Karpas-422 (cell line): ENCODE data around the gene CTNND2. TPM values are rescaled to one million over a fixed set of nuclear protein-coding genes. Genes with fewer than 3 reads are reported as not detected.

Experiments
- DNase-seq: peaks from one replicate; pipeline ENCODE4 v3.0.0-alpha.2; 2015
- H2AFZ ChIP-seq: fragments of 200-600 bp; sonication (generic); 2 replicates; pipeline ENCODE4 v1.6.1; 2014; ENCODE audit warnings: antibody characterized with exemption, low read length, mixed read lengths
- H3K27ac ChIP-seq: fragments of 200-600 bp; sonication (generic); 2 replicates; pipeline ENCODE4 v1.5.1; 2014; ENCODE audit warnings: mild to moderate bottlenecking, low read length, moderate library complexity
- H3K27me3 ChIP-seq: fragments of 200-600 bp; sonication (generic); 2 replicates; pipeline ENCODE4 v1.6.1; 2014; ENCODE audit warnings: low read length, mixed read lengths
- H3K36me3 ChIP-seq: fragments of 200-600 bp; sonication (generic); 2 replicates; pipeline ENCODE4 v1.6.1; 2014; ENCODE audit warnings: low read length, mixed read lengths; ENCODE audit not compliant: insufficient read depth
- H3K4me1 ChIP-seq: fragments of 200-600 bp; sonication (generic); 2 replicates; pipeline ENCODE4 v1.6.1; 2014; ENCODE audit warnings: mild to moderate bottlenecking, low read length, mixed read lengths
- H3K4me2 ChIP-seq: fragments of 200-600 bp; sonication (generic); 2 replicates; pipeline ENCODE4 v1.6.1; 2014; ENCODE audit warnings: low read length, low read depth, mild to moderate bottlenecking; ENCODE audit not compliant: poor library complexity, severe bottlenecking
- H3K4me3 ChIP-seq: fragments of 200-600 bp; sonication (generic); 2 replicates; pipeline ENCODE4 v1.5.1; 2014; ENCODE audit warnings: mild to moderate bottlenecking, antibody characterized with exemption, low read length, mixed read lengths
- H3K79me2 ChIP-seq: fragments of 200-600 bp; sonication (generic); 2 replicates; pipeline ENCODE4 v1.6.1; 2014; ENCODE audit warnings: mild to moderate bottlenecking, low read length, mixed read lengths
- H3K9ac ChIP-seq: fragments of 200-600 bp; sonication (generic); 2 replicates; pipeline ENCODE4 v1.6.0; 2014; ENCODE audit warnings: low read length
- H3K9me2 ChIP-seq: fragments of 200-600 bp; sonication (generic), shearing (Covaris generic); replicated peaks from 2 replicates; pipeline ENCODE4 v1.6.0; 2014; ENCODE audit warnings: mild to moderate bottlenecking, low read length, moderate library complexity; ENCODE audit not compliant: insufficient read depth
- H3K9me3 ChIP-seq: fragments of 300-700, 200-600 bp; sonication (generic); 2 replicates; pipeline ENCODE4 v1.6.1; 2014; ENCODE audit warnings: low read length, mixed read lengths
- H4K20me1 ChIP-seq: fragments of 200-600 bp; sonication (generic); 2 replicates; pipeline ENCODE4 v1.6.1; 2014; ENCODE audit warnings: mild to moderate bottlenecking, antibody characterized with exemption, low read length, low read depth; ENCODE audit not compliant: insufficient read depth
- total RNA-seq: library from RNA; depleted of rRNA; stranded (reverse); fragments of >200 nt; shearing (Covaris generic); gene quantifications from 2 replicates; pipeline ENCODE4 v1.2.3, GENCODE V29; 2014; ENCODE audit warnings: low replicate concordance

Gene CTNND2
- total RNA-seq, 1 experiment from 2014 or later = not detected

DNA sequence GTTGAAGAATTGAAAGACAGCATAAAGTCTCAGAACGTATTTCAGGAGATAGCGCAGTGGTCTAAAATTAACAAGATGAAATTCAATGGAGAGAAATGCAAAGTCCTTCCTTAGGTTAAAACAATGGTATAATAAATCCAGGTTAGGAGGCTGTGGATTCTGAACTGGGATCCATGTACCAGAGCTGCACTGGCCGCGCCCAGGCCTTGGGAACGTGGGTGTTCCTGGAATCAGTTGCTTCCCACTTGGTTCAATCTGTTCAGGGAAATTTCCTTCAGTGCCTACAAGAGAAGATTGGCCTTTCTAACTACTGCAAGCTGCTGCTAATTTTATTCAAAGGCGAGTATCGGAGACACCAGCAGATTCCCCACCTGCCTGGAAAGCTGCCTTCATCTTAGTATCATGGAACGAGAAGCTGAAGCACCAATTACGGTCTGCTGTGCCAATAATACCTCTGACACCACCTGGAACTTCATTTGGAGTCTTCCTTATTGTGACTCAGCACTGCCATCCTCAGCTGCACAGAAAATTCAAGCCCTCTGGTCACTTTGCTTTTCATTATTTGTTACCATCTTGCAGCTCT, 14.3 kb upstream of the CTNND2 start:
- Histone ChIP-seq H3K4me2 (no peak overlapping the region), H3K9me2 (no peaks in the 10 kb centered on the region), H3K9me3 (peaks cover 38% of the 10 kb centered on the region), H4K20me1 (no peaks in the 10 kb centered on the region), H3K36me3 (no peaks in the 10 kb centered on the region), H3K27ac (no peak overlapping the region), H3K4me3 (no peak overlapping the region), H3K9ac (no peak overlapping the region), H3K79me2 (no peaks in the 10 kb centered on the region), H3K27me3 (no peaks in the 10 kb centered on the region), H2AFZ (no peak overlapping the region), H3K4me1 (no peaks in the 10 kb centered on the region)
- no peak for DNase-seq

- peaks cover 19% of the 10 kb centered on the region for H3K9me3 ChIP-seq
- no peak overlapping the region for H3K9ac ChIP-seq
- H3K4me3 ChIP-seq = no peak overlapping the region
- H3K27me3 ChIP-seq = no peaks in the 10 kb centered on the region
- H3K36me3 ChIP-seq = no peaks in the 10 kb centered on the region
- H4K20me1 ChIP-seq = no peaks in the 10 kb centered on the region
- no peak overlapping the region for H2AFZ ChIP-seq
- no peak for DNase-seq
- no peaks in the 10 kb centered on the region for H3K9me2 ChIP-seq
- H3K4me1 ChIP-seq = no peaks in the 10 kb centered on the region
- no peak overlapping the region for H3K4me2 ChIP-seq
- H3K79me2 ChIP-seq = no peaks in the 10 kb centered on the region
- H3K27ac ChIP-seq = no peak overlapping the region
These were observed 5.2 kb upstream of the CTNND2 start for GRCh38 chr5:11909471-11909870.

GRCh38 chr5:11906497-11906896, 2.3 kb upstream of the CTNND2 start:
- peaks cover 23% of the 10 kb centered on the region for H3K9me3 ChIP-seq
- H3K9me2 ChIP-seq = no peaks in the 10 kb centered on the region
- H3K79me2 ChIP-seq = no peaks in the 10 kb centered on the region
- no peak overlapping the region for H3K27ac ChIP-seq
- H3K4me2 ChIP-seq = no peak overlapping the region
- H3K4me3 ChIP-seq = no peak overlapping the region
- H3K9ac ChIP-seq = no peak overlapping the region
- no peak overlapping the region for H2AFZ ChIP-seq
- no peaks in the 10 kb centered on the region for H3K4me1 ChIP-seq
- no peaks in the 10 kb centered on the region for H4K20me1 ChIP-seq
- DNase-seq = no peak
- no peaks in the 10 kb centered on the region for H3K27me3 ChIP-seq
- H3K36me3 ChIP-seq = no peaks in the 10 kb centered on the region

DNA sequence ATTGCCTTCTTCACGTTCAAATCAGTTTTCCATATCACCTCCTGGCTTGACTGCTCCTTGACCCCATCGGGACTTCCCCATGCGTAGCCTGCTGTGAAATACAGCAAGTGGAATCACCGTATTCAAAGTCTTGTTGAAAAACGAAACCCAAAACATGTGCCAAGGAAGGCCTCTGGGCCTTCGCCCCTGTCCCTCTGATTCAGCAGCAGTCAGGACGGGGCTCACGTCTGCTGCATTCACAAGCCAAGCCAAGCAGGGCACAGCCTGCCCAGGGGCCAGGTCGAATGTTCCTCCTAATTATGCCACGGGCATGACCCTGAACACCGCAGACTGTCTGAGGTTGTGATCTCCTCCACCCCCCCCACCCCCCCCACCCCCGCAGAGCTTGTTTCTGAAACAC, 960 bp upstream of the CTNND2 start:
- no peaks in the 10 kb centered on the region for H4K20me1 ChIP-seq
- DNase-seq = no peak
- H3K9ac ChIP-seq = no peak overlapping the region
- no peaks in the 10 kb centered on the region for H3K79me2 ChIP-seq
- no peak overlapping the region for H3K27ac ChIP-seq
- no peaks in the 10 kb centered on the region for H3K4me1 ChIP-seq
- no peak overlapping the region for H3K4me2 ChIP-seq
- H2AFZ ChIP-seq = no peak overlapping the region
- no peaks in the 10 kb centered on the region for H3K9me2 ChIP-seq
- H3K27me3 ChIP-seq = no peaks in the 10 kb centered on the region
- H3K9me3 ChIP-seq = peaks cover 23% of the 10 kb centered on the region
- no peak overlapping the region for H3K4me3 ChIP-seq
- H3K36me3 ChIP-seq = no peaks in the 10 kb centered on the region

GRCh38 chr5:11903614-11904264, 507 bp downstream of the CTNND2 start:
- Histone ChIP-seq H4K20me1 (no peaks in the 10 kb centered on the region), H3K4me3 (no peak overlapping the region), H3K9me2 (no peaks in the 10 kb centered on the region), H3K27me3 (no peaks in the 10 kb centered on the region), H2AFZ (no peak overlapping the region), H3K36me3 (no peaks in the 10 kb centered on the region), H3K4me2 (no peak overlapping the region), H3K4me1 (no peaks in the 10 kb centered on the region), H3K79me2 (no peaks in the 10 kb centered on the region), H3K27ac (no peak overlapping the region), H3K9ac (no peak overlapping the region), H3K9me3 (peaks cover 23% of the 10 kb centered on the region)
- DNase-seq = no peak

DNA sequence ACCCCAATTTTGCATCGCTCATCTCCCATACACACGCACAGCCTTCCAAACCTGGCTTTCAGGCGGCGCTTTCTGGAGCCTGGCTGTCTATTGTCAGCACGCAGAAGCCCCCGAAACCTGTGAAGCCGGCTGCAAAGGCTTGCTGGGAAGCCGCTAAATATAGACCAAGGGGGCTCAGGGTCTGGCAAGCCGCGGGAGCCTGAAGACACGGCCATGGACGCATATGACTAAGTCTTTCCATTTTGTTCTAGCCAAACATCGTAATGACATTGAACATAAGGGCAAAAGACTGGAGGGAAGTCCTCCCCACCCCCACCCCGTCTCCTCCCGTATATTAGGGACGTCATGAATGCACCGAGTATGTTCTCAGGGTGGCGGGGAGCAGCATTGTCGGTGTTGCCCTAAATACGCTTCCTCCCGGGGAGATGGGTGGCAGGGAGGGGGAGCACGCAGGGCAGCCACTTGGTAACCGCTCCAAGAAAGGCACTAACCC, 1.1 kb downstream of the CTNND2 start:
- no peak overlapping the region for H3K4me2 ChIP-seq
- H2AFZ ChIP-seq = no peak overlapping the region
- H3K9me2 ChIP-seq = no peaks in the 10 kb centered on the region
- DNase-seq = no peak
- H3K36me3 ChIP-seq = no peaks in the 10 kb centered on the region
- H3K79me2 ChIP-seq = no peaks in the 10 kb centered on the region
- no peak overlapping the region for H3K9ac ChIP-seq
- no peak overlapping the region for H3K27ac ChIP-seq
- no peaks in the 10 kb centered on the region for H3K27me3 ChIP-seq
- H3K9me3 ChIP-seq = peaks cover 21% of the 10 kb centered on the region
- no peak overlapping the region for H3K4me3 ChIP-seq
- H4K20me1 ChIP-seq = no peaks in the 10 kb centered on the region
- H3K4me1 ChIP-seq = no peaks in the 10 kb centered on the region

DNA sequence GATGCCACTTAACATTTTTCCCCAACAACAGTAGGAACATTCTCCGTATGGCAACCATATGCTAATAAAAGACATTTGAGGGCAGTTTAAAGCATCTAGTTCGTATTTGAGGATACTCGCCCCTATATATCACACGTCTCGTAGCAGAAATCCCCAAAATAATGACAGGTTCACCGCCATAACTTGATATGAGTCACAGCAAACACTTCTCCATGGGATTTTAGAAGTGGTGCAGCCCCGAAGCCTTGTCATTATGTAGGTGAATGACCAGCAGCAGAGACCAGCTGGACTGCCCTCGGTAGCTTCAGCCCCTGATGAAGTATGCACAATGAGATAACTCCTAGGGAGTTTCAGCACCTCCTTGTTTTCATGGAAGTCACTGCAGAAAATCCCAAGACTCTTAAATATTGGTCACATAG, 2.0 kb downstream of the CTNND2 start:
- Histone ChIP-seq H3K9me2 (no peaks in the 10 kb centered on the region), H3K4me2 (no peak overlapping the region), H3K4me1 (no peaks in the 10 kb centered on the region), H3K9me3 (peaks cover 24% of the 10 kb centered on the region), H3K27me3 (no peaks in the 10 kb centered on the region), H3K27ac (no peak overlapping the region), H3K4me3 (no peak overlapping the region), H3K36me3 (no peaks in the 10 kb centered on the region), H3K79me2 (no peaks in the 10 kb centered on the region), H4K20me1 (no peaks in the 10 kb centered on the region), H3K9ac (no peak overlapping the region), H2AFZ (no peak overlapping the region)
- DNase-seq = no peak

DNA sequence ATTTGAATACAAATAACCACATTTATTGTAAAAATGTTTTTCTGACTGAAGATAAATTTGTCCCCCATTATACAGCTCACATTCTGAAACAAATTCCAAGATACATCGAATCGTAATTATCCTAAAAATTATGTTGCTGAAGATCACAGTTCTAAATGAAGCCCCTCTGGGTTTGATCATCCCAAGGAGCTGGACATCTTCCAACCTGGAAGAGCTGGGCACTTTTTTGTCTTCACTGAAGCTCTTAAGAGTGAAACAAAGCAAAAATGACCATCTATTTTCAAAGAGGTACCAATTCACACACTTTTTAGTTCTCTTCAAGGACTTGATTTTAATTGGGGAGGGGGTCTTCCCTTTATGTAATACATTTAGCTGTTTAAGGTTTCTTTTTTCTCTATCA, 5.5 kb downstream of the CTNND2 start:
- no peak overlapping the region for H3K4me3 ChIP-seq
- H2AFZ ChIP-seq = no peak overlapping the region
- no peaks in the 10 kb centered on the region for H4K20me1 ChIP-seq
- no peak overlapping the region for H3K4me2 ChIP-seq
- no peaks in the 10 kb centered on the region for H3K4me1 ChIP-seq
- H3K9me3 ChIP-seq = peaks cover 23% of the 10 kb centered on the region
- H3K27ac ChIP-seq = no peak overlapping the region
- DNase-seq = no peak
- H3K9ac ChIP-seq = no peak overlapping the region
- no peaks in the 10 kb centered on the region for H3K27me3 ChIP-seq
- no peaks in the 10 kb centered on the region for H3K9me2 ChIP-seq
- no peaks in the 10 kb centered on the region for H3K79me2 ChIP-seq
- no peaks in the 10 kb centered on the region for H3K36me3 ChIP-seq
